Ecto neural progenitor cell (in vitro differentiated cells): ENCODE measurements around the gene ALG3.

Source experiments
- DNase-seq: peaks from one replicate; pipeline ENCODE4 v3.0.0-alpha.2; 2018; ENCODE audit warnings: low spot score

The ALG3 gene

DNA sequence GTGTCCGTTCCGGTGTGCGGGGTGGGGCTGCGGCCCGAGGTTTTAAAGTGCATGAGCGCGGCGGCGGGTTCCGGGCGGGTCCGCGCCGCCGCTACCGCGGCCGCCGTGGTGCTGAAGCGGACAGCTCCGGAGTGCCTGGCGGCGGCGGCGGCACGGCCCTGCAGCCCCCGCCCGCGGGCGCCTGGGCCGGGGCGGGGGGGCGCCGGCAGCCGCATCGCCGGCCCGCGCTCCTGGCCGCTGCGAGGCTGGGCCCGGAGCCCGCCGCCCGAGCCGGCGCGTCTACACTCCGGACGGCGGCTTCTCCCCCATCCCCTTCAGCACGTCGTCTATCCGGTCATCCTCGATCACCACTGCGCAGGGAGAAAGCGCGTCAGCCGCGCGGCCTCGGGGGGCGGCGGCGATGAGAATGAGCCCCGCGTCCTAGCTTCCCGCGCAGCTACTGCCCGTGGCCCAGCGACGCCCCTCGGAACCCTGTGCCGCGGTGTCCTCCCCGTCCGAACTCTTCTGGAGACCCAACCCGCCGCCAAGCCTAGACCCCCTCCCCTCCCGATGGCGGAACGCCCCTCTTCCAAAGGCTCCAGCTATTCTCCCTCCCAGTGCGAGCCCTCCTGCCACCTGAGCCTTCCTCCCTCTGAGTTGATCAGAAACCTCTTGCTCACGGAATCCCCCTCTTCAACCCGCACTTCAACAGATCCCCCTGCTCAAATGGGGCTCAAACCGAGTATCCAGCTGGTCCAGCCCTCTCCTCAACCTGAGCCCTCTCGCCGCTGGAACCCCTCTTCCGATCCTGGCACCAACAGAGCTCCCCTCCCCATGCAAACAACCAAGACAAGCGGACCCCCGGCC lies 11.3 kb upstream of the ALG3 start:
- peak; percentile 76 for DNase-seq

DNA sequence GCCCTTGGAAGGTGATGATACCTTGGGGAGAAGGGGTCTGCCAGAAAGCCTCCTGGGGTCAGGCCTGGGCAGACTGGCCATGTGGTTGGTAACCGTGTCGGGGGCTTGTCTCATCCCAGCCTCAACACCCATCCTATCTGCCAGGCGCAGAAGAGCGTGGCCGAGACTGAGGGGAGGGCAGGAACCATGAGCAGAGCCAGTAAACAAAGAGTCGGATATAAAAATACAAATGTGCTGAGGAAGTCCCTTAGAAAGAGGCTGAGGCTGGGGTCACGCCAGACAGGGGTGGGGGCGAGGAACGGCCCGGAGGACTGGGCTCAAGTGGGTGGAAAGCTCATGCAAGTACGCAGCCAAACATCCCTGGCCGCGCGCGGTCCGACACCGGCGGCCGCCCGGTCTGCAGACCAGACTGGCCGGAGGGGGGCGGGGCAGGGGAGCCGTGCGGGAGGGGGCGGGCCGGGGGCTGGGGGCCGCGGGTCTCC lies 10.7 kb upstream of the ALG3 start:
- no peak for DNase-seq

DNA sequence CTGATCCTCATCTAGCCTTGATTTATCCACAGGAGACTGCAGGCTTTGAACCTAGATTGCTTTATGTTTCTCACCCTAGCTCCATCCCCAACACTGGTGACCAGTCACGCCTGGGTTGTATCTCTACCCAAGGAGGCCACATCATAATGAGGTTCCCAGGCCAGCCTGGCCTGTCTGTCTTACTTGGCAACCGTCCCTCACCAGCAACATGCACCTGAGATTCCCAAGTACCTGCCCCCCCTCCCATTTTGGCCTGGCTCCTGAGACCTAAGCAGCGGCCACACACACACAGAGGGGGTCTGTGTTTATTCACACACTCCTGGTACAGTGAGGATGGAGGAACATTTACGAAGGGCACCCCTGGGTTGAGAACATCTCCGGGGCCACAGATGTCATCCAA lies 10.2 kb upstream of the ALG3 start:
- DNase-seq, result no peak

GRCh38 chr3:184257083-184257915 lies 8.5 kb upstream of the ALG3 start:
- DNase-seq, result no peak

GRCh38 chr3:184255291-184256039 lies 6.7 kb upstream of the ALG3 start:
- no peak for DNase-seq

GRCh38 chr3:184250167-184250828 lies 1.5 kb upstream of the ALG3 start:
- DNase-seq, result peak; percentile 87

GRCh38 chr3:184249412-184250166 lies 827 bp upstream of the ALG3 start, which contains the start of gene EEF1AKMT4:
TSS of gene EEF1AKMT4 (plus strand) at chr3:184249672. CDS start at chr3:184249695, 23 bp downstream.
- DNase-seq, result peak; percentile 97

GRCh38 chr3:184242297-184242685 lies 6.5 kb downstream of the ALG3 start:
- DNase-seq, result no peak

DNA sequence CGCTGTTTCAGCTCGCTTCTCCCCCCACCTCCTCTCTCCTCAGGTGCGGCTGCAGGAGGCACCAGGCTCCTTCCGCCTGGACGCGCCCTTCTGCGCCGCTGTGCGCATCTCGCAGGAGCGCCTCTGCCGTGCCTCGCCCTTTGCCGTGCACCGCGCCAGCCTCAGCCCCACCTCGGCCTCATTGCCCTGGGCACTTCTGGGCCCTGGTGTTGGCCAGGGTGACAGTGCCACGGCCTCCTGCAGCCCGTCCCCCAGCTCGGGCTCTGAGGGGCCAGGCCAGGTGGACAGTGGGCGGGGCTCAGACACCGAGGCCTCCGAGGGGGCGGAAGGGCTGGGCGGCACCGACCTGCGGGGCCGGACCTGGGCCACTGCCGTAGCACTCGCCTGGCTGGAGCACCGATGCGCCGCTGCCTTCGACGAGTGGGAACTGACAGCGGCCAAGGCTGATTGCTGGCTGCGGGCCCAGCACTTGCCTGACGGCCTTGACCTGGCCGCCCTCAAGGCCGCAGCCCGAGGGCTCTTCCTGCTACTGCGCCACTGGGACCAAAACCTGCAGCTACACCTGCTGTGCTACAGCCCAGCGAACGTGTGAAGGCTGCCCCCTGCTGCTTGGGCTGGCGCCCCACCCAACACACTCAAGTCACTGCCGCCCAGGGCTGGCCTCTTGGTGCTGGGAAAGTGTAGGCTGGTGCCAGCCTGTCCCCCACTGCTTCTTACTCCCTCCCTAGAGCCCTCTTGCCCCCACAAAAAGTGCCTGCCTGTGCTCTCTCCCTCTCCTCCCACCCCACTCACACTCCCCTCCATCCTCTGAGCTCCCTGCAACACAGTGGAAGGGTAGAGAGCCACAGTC lies 7.1 kb downstream of the ALG3 start:
- no peak for DNase-seq

DNA sequence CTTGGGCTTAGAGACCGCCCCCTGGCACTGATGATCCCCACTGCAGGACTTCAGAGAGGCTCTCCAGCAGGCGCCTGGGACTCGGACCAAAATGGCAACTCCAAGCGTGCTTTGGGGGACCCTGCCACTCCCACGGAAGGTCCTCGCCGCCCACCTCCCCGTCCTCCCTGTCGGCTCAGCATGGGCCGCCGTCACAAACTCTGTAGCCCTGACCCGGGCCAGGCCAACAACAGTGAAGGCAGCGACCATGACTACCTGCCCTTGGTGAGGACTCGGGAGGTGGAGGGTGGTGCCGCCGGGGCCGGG lies 7.7 kb downstream of the ALG3 start:
- DNase-seq, result no peak

DNA sequence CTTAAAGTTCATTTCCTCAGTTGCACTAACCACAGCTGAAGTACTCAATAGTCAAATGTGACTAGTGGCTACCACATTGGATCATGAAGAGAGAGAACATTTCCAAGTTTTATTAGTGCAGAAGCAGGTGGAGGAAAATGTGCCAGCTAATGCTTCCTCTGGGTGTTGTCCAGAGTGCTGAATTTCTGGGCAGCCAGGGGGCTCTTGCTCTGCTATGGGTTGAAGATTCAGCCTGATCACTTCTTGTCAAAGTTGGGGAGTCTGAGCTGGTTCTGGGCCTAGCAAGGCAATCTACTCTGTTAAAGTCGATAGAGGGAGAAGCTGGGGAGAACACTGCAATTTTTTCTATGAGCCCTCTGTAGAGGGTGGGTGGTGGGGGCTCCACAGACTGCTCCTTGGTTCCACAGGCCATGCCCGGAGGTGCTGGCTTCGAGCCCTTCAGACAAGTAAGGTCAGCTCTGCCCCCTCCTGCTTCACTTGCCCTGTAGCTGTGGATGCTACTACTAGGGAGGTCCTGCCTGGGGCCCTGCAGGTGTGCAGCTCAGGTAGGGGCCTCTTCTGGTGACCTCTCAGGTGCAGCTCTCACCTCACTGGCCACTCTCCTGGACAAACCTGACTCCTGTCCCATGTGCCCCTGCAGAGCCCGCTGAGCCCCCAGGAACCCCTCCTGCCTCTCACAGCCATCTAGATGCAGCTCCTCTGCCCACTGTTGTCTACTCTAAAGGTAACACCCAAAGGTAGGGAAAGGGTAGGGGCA lies 8.2 kb downstream of the ALG3 start:
- no peak for DNase-seq

GRCh38 chr3:184239708-184240107 lies 9.1 kb downstream of the ALG3 start:
- no peak for DNase-seq

DNA sequence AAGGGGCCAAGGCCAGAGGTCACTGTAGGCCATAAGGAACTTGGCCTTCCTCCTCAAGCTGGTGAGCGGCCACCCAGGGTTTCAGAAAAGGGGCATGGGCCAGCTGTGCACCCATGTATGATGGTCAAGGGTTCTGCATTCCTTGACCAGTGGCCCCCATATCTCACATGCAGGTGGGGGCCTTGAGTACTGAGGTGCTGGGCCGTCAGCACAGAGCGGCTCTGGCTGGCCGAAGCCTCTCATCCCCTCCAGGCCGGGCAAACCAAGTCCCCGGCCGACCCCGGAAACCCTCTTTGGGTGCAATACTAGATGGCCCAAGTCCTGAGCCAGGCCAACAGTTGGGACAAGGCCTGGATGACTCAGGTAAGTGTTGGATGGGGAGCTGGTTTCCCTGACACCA lies 9.5 kb downstream of the ALG3 start:
- no peak for DNase-seq

- DNase-seq, result no peak
Observed at GRCh38 chr3:184238246-184238818, 10.4 kb downstream of the ALG3 start.

GRCh38 chr3:184237807-184238206 lies 11.0 kb downstream of the ALG3 start:
- DNase-seq, result no peak

- no peak for DNase-seq
Observed at GRCh38 chr3:184237211-184237610, 11.6 kb downstream of the ALG3 start.

GRCh38 chr3:184236636-184237035 lies 12.1 kb downstream of the ALG3 start:
- DNase-seq, result no peak

DNA sequence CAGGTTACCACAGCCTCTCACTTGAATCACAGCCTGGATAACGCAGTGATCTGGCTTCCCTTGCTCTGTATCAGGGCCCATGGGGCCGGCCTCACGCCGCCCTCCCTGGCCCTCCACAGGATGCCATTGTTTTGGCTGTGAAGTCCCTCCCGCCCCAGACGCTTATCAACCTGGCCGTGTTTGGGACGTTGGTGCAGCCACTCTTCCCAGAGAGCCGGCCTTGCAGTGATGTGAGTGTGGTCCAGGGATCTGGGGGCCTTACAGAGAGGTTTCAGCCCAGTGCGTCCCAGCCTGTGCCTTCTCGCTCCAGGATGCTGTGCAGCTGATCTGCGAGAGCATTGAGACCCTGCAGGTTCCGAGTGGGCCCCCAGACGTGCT lies 12.7 kb downstream of the ALG3 start:
- no peak for DNase-seq

- DNase-seq, result no peak
Observed at GRCh38 chr3:184235381-184236032, 13.3 kb downstream of the ALG3 start.
